Adipose tissue (tissue), 3 donors: Measurements from ENCODE around the gene WDR45B. TPM values are rescaled to one million over a fixed set of nuclear protein-coding genes. Genes with fewer than 3 reads are reported as not detected.

Source experiments
- H3K27ac ChIP-seq: one replicate; pipeline ENCODE4 v1.5.1; 2013; ENCODE audit warnings: low read depth, low read length
- WGBS, 3 donors: extraction: QIAGEN DNeasy Blood & Tissue Kit; methylation state at CpG; one replicate each; pipeline ENCODE4 v1.1.7; 2013; 5-methylcytosine and 5-hydroxymethylcytosine counted together
- polyA plus RNA-seq, 3 donors: library from polyadenylated mRNA; stranded (reverse); fragments of 200-250 nt; gene quantifications; one replicate each; pipeline ENCODE4 v1.2.3, GENCODE V29; 2013
- donor health status: healthy with polysubstance abuse.
- donor health status: Bipolar disorder and iron deficiency.
- donor health status: healthy.

The WDR45B gene
- 10 to 100 TPM; 53.3 to 71.9 (median 65.0) TPM for polyA plus RNA-seq

GRCh38 chr17:82648165-82648668, at the start of gene WDR45B:
Gene WDR45B, minus strand, starts transcription at chr17:82648444. Its CDS starts 104 bp downstream, at chr17:82648340.
- peak within 1 kb of the TSS; percentile 90 for H3K27ac ChIP-seq
- WGBS, 3 donors: 0 to 1% (median 1%) methylated on average over 52 to 59 of the region's 67 CpGs

GRCh38 chr17:82697808-82698064, 49.5 kb upstream of the WDR45B start:
- no peak overlapping the region for H3K27ac ChIP-seq
- WGBS, 3 donors: 0 to 1% (median 0%) methylated on average over 22 to 32 of the region's 32 CpGs

- 35 to 47% (median 38%) methylated on average over 42 to 48 of the region's 48 CpGs for WGBS, 3 donors
- no peak overlapping the region for H3K27ac ChIP-seq
These were observed 48.9 kb upstream of the WDR45B start for GRCh38 chr17:82696916-82697807.

- H3K27ac ChIP-seq: no peak overlapping the region
These were observed 48.0 kb upstream of the WDR45B start for GRCh38 chr17:82696259-82696658.

GRCh38 chr17:82694647-82695046, 46.4 kb upstream of the WDR45B start:
- no peak overlapping the region for H3K27ac ChIP-seq
- WGBS, 3 donors: 70 to 71% (median 70%) methylated on average over 2 of the region's 2 CpGs

More at GRCh38 chr17:82696259-82696658, 48.0 kb upstream of the WDR45B start:
- WGBS, 3 donors: 90 to 96% (median 94%) methylated on average over 15 to 16 of the region's 17 CpGs

GRCh38 chr17:82693168-82693867, 45.1 kb upstream of the WDR45B start:
- no peak overlapping the region for H3K27ac ChIP-seq
- 94 to 95% (median 95%) methylated on average over 22 of the region's 22 CpGs for WGBS, 3 donors

GRCh38 chr17:82692268-82692667, 44.0 kb upstream of the WDR45B start:
- no peak overlapping the region for H3K27ac ChIP-seq
- WGBS, 3 donors: 88 to 93% (median 88%) methylated on average over 15 to 16 of the region's 16 CpGs

GRCh38 chr17:82691714-82692113, 43.5 kb upstream of the WDR45B start:
- WGBS, 3 donors: 91 to 94% (median 91%) methylated on average over 11 to 14 of the region's 17 CpGs
- no peak overlapping the region for H3K27ac ChIP-seq

- H3K27ac ChIP-seq: no peak overlapping the region
- 80 to 85% (median 84%) methylated on average over 16 to 18 of the region's 18 CpGs for WGBS, 3 donors
These were observed 42.7 kb upstream of the WDR45B start for GRCh38 chr17:82690786-82691489.

GRCh38 chr17:82689077-82689476, 40.8 kb upstream of the WDR45B start:
- 89 to 92% (median 89%) methylated on average over 8 of the region's 8 CpGs for WGBS, 3 donors
- H3K27ac ChIP-seq: no peak overlapping the region

- 89 to 96% (median 95%) methylated on average over 9 of the region's 9 CpGs for WGBS, 3 donors
- no peak overlapping the region for H3K27ac ChIP-seq
These were observed 39.6 kb upstream of the WDR45B start for GRCh38 chr17:82687871-82688270.

GRCh38 chr17:82687375-82687861, 39.2 kb upstream of the WDR45B start:
- 60 to 86% (median 81%) methylated on average over 10 of the region's 10 CpGs for WGBS, 3 donors
- no peak overlapping the region for H3K27ac ChIP-seq

- no peak overlapping the region for H3K27ac ChIP-seq
- WGBS, 3 donors: 90 to 94% (median 91%) methylated on average over 19 of the region's 19 CpGs
These were observed 38.4 kb upstream of the WDR45B start for GRCh38 chr17:82686366-82687324.

GRCh38 chr17:82685291-82685690, 37.0 kb upstream of the WDR45B start:
- no peak overlapping the region for H3K27ac ChIP-seq
- WGBS, 3 donors: 93 to 99% (median 96%) methylated on average over 12 of the region's 12 CpGs

GRCh38 chr17:82684228-82684841, 36.1 kb upstream of the WDR45B start:
- 58 to 87% (median 86%) methylated on average over 13 of the region's 13 CpGs for WGBS, 3 donors

GRCh38 chr17:82683534-82683933, 35.3 kb upstream of the WDR45B start:
- 92 to 98% (median 96%) methylated on average over 1 of the region's 1 CpG for WGBS, 3 donors
- no peak overlapping the region for H3K27ac ChIP-seq

More at GRCh38 chr17:82684228-82684841, 36.1 kb upstream of the WDR45B start:
- no peak overlapping the region for H3K27ac ChIP-seq

- WGBS, 3 donors: 95 to 97% (median 97%) methylated on average over 3 of the region's 3 CpGs
- H3K27ac ChIP-seq: no peak overlapping the region
These were observed 33.3 kb upstream of the WDR45B start for GRCh38 chr17:82681547-82681946.
